HEK293T (cell line): Measurements from ENCODE around the gene LIMCH1.

Experiments
- BHLHE40 ChIP-seq: fragments of 450-650 bp; IDR thresholded peaks from 2 replicates; pipeline ENCODE4 v1.6.1; 2016; ENCODE audit warnings: mild to moderate bottlenecking, moderate library complexity, borderline replicate concordance
- ELF4 ChIP-seq: fragments of 450-650 bp; IDR thresholded peaks from 2 replicates; pipeline ENCODE4 v1.6.1; 2017; ENCODE audit warnings: antibody characterized with exemption
- FOXM1 ChIP-seq: fragments of 450-650 bp; IDR thresholded peaks from 2 replicates; pipeline ENCODE4 v1.6.1; 2017; ENCODE audit warnings: mild to moderate bottlenecking, borderline replicate concordance
- HDGF ChIP-seq: fragments of 450-650 bp; IDR thresholded peaks from 2 replicates; pipeline ENCODE4 v1.6.1; 2017; ENCODE audit warnings: antibody characterized with exemption, borderline replicate concordance
- L3MBTL2 ChIP-seq: fragments of 450-650 bp; conservative IDR thresholded peaks from 2 replicates; pipeline ENCODE4 v1.6.1; 2016; ENCODE audit warnings: mild to moderate bottlenecking
- NFRKB ChIP-seq: fragments of 450-650 bp; IDR thresholded peaks from 2 replicates; pipeline ENCODE4 v1.6.1; 2016; ENCODE audit warnings: mild to moderate bottlenecking, moderate library complexity
- SP1 ChIP-seq: fragments of 450-650 bp; IDR thresholded peaks from 2 replicates; pipeline ENCODE4 v1.6.1; 2017
- SUZ12 ChIP-seq: fragments of 450-650 bp; IDR thresholded peaks from 2 replicates; pipeline ENCODE4 v1.6.1; 2016; ENCODE audit warnings: mild to moderate bottlenecking
- TARDBP ChIP-seq: fragments of 450-650 bp; IDR thresholded peaks from 2 replicates; pipeline ENCODE4 v1.6.1; 2016
- ZNF384 ChIP-seq: fragments of 450-650 bp; IDR thresholded peaks from 2 replicates; pipeline ENCODE4 v1.6.1; 2016

DNA sequence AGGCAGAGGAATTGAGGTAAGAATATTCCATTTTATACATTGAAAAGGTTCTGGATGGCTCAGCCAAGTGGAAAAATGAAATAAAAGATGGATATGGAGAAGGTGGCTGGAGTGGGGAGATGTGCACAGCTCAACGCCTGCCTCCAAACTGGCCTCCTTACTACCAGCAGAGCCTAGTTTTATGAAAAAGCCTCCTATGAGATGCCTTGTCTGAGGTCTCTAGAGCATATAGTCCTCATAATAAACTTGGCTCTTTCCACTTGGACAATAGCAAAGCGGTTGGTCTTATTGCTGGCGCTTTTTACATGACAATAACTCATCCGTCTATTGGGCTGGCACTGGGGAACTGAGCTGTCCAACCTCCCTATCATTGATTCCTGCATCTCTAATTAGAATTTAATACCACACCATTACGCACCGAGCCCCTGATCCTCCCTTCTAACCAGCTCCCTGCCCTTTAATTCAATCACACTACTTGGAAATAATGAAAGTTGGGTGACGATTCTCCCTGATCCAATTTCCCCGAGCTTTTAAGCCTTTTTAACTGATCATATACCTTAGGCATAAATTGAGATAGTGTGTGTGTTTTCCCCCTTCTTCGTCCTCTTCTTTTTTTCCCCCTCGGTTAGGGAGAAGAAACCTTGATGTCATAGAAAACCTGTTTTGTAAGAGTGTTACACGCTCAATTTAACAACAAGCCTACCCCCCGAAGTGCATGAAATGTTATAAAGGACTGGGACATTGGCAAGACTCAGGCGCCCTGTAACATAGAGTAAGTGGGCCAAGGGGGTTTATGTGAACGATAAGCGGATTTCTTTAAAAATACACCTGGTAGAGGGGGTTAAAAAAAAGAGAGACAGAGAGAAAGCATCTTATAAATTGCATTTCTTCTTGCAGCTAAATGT, 210.9 kb downstream of the LIMCH1 start, which contains the start of gene PHOX2B:
- TF ChIP-seq BHLHE40: no peak
- TF ChIP-seq SP1: no peak
- TF ChIP-seq FOXM1: no peak
- no peak for TF ChIP-seq HDGF
- no peak for TF ChIP-seq ELF4
- TF ChIP-seq L3MBTL2: no peak
- no peak for TF ChIP-seq SUZ12
- TF ChIP-seq ZNF384: no peak
- no peak for TF ChIP-seq TARDBP
- no peak for TF ChIP-seq NFRKB
